Ecto neural progenitor cell (in vitro differentiated cells): Measurements from ENCODE around the gene AUTS2.

Experiments
- DNase-seq: peaks from one replicate; pipeline ENCODE4 v3.0.0-alpha.2; 2018; ENCODE audit warnings: low spot score

Gene AUTS2

DNA sequence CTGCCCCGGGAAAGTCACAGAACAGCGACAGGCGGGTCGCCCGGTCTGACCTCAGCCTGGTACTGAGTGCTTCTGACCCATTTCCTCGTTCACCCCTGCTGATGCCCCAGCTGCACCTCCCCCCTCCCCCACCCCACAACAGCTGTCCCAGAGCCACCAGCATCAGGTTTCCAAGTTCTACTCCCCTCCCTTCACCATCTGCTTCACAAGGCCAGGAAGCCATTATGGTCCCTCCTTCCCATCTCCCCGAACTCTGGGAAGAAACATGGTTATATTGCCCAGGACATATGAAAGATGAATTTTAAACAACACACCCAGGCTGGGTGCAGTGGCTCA is 1231.8 kb downstream of the AUTS2 start:
- no peak for DNase-seq

DNA sequence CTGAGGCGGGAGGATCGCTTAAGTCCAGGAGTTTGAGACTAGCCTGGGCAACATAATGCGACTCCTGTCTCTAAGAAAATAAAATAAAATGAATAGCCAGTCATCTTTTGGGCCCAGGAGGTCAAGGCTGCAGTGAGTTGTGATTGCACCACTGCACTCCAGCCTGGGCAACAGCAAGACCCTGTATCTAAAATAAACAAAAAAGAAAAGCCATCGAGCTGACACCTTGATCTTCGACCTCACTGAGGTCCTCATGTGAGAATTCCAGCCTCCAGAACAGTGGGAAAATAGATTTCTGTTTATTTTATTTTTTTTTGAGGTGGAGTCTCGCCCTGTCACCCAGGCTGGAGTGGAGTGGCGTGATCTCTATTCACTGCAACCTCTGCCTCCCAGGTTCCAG is 1232.2 kb downstream of the AUTS2 start:
- DNase-seq, result no peak

DNA sequence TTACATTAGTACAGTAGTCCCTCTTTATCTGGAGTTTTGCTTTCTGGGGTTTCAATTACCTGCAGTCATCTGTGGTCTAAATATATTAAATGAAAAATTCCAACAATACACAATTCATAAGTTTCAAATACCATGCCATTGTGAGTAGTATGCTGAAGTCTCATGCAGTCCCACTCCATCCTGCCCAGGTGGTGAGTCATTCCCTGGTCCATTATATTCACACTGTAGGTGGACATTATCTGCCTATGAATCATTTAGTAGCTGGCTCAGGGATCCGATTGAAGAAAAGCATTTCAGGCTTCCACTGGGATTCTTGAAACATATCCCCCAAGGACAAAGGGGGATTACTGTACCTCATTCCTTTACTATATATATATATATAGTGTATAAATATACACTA is 1235.5 kb downstream of the AUTS2 start:
- no peak for DNase-seq

DNA sequence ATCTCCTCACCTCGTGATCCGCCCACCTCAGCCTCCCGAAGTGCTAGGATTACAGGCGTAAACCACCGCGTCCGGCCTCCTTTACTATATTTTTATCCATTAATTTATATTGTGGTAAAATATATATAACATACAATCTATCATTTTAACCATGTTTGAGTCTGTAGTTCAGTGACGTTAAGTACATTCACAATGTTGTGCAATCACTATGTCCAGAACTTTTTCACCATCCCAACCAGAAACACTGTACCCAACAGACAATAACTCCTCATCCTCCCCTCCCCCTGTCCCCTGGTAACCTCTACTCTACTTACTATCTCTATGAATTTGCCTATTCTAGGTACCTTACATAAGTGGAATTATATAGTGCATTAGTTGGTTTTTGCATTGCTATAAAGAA is 1236.1 kb downstream of the AUTS2 start:
- no peak for DNase-seq

DNA sequence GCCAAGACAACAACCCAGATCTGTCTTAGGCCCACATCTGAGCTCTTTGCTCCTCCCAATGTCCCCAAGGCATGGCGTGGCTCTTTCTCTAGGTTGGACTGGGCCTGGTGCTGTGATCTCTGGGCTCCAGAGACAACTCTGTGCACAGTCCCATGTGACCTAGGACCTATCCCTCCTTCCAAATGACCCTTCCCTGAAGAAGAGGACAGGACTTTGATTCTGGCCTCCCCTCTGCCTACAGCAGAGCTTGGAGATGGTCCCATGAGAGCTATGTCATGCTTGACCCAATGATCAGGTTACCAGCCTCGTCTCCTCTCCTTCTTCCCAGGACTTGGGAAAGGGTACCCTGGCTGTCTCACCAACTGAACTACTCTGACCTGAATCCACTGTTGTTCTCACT is 1237.4 kb downstream of the AUTS2 start:
- DNase-seq, result no peak

DNA sequence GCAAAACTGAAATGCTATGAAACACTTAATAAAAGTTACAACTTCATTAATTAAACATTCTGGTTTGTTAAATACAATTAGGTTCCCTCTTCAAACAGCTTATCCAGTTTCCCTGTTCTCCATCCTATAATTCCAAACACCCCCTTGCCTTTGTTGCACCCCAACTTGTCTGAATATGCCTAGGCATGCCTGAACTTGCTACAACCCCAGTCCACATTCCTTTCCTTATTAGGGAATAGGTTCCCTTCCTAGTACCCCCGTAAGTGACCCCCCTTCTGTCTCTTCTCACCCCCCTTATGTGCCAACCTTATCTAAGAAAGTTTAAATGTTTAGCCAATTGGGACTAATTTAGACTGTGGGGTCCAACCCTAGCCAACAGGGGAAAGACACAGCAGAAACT is 1238.0 kb downstream of the AUTS2 start:
- no peak for DNase-seq

DNA sequence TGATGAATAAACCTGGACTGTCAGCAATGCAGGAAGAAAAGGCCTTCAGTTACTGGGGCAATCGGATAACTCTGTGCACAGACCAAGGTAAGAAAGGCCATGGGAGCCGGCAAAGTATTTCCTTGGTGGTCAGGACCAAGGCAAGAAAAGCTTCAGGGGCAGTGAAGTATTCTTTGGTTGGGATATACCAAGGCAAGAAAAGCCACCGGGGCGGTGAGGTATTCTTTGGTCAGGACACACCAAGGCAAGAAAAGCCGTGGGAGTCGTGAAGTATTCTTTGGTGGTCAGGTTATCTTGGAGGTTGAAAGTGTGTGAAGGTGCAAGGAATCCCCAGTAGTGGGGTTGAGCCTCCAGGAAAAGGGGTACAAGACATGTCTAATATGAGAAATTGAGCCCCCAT is 1238.7 kb downstream of the AUTS2 start:
- DNase-seq, result no peak

DNA sequence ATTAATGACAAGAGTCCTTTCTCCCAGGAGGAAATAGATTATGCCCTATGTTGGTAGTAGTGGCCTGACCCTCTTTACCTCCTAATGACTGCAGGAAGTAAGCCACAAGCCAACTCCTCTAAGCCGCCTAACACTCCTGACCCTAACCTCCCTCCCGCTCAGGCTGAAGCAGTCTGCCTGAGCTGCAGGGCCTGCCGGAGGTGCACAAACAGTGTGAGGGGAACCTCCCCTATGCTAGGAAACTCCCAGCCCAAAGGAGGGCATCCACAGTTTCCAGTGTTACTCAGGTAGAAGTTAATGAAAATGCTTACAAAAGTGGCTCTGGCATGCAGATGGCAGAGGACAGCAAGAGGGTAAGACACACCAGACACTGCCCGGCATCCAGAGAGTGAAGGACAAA is 1239.3 kb downstream of the AUTS2 start:
- no peak for DNase-seq

DNA sequence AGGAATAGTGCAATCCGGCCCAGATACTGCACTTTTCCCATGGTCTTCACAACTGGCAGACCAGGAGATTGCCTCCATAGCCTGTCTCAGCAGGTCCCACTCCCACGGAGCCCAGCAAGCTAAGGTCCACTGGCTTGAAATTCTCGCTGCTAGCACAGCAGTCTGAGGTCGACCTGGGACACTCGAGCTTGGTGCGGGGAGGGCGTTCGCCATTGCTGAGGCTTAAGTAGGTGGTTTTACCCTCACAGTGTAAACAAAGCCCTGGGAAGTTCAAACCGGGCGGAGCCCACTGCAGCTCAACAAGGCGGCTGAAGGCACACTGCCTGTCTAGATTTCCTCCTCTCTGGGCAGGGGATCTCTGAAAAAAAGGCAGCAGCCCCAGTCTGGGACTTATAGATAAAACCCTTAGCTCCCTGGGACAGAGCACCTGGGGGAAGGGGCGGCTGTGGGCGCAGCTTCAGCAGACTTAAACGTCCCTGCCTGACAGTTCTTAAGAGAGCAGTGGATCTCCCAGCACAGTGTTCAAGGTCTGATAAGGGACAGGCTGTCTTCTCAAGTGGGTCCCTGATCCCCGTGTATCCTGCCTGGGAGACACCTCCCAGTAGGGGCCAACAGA is 1240.1 kb downstream of the AUTS2 start:
- DNase-seq, result no peak
